NCI-H345 (cell line): ENCODE measurements around the gene IGSF10.
"Not testable (repeated sequence)": the region's sequence is repeated elsewhere in the genome, so short reads cannot be mapped to it uniquely, and the experiment has no call there.

Experiments used
- DNase-seq: peaks from one replicate; lab custom pipeline; 2025; lab: John Stamatoyannopoulos, UW

IGSF10 gene

GRCh38 chr3:151460774-151461450 lies at the start of gene IGSF10:
Gene IGSF10, minus strand, starts transcription at chr3:151461061. Its CDS starts 2,352 bp downstream, at chr3:151458709.
- DNase-seq = peak; percentile 6

- DNase-seq = not testable (repeated sequence)
These were observed 48.7 kb upstream of the IGSF10 start for GRCh38 chr3:151509468-151510135.

- no peak for DNase-seq
These were observed 43.7 kb upstream of the IGSF10 start for GRCh38 chr3:151504606-151505005.

- no peak for DNase-seq
These were observed 42.2 kb upstream of the IGSF10 start for GRCh38 chr3:151503074-151503473.

- DNase-seq = no peak
These were observed 41.2 kb upstream of the IGSF10 start for GRCh38 chr3:151501923-151502632.

GRCh38 chr3:151501171-151501922 lies 40.5 kb upstream of the IGSF10 start:
- no peak for DNase-seq

- DNase-seq = no peak
These were observed 38.3 kb upstream of the IGSF10 start for GRCh38 chr3:151499168-151499567.

GRCh38 chr3:151491525-151491924 lies 30.7 kb upstream of the IGSF10 start:
- no peak for DNase-seq

- not testable (repeated sequence) for DNase-seq
These were observed 27.0 kb upstream of the IGSF10 start for GRCh38 chr3:151487833-151488232.

GRCh38 chr3:151483961-151484520 lies 23.2 kb upstream of the IGSF10 start:
- no peak for DNase-seq

- no peak for DNase-seq
These were observed 22.6 kb upstream of the IGSF10 start for GRCh38 chr3:151483488-151483887.

GRCh38 chr3:151480492-151480891 lies 19.6 kb upstream of the IGSF10 start:
- no peak for DNase-seq

GRCh38 chr3:151479452-151479851 lies 18.6 kb upstream of the IGSF10 start:
- DNase-seq = no peak

- DNase-seq = no peak
These were observed 17.5 kb upstream of the IGSF10 start for GRCh38 chr3:151478335-151478697.

GRCh38 chr3:151477591-151478334 lies 16.9 kb upstream of the IGSF10 start:
- DNase-seq = no peak

GRCh38 chr3:151476344-151477018 lies 15.6 kb upstream of the IGSF10 start:
- no peak for DNase-seq

GRCh38 chr3:151468284-151468917 lies 7.5 kb upstream of the IGSF10 start:
- DNase-seq = peak; percentile 40

- DNase-seq = no peak
These were observed 6.2 kb upstream of the IGSF10 start for GRCh38 chr3:151467069-151467468.

GRCh38 chr3:151462991-151463390 lies 2.1 kb upstream of the IGSF10 start:
- no peak for DNase-seq

GRCh38 chr3:151462278-151462780 lies 1.5 kb upstream of the IGSF10 start:
- DNase-seq = no peak
